ENCODE data around the gene OR10G6.
"Not testable (repeated sequence)": the region's sequence is repeated elsewhere in the genome, so short reads cannot be mapped to it uniquely, and the experiment has no call there.

The OR10G6 gene

GRCh38 chr11:123995119-123995518 is at the start of gene OR10G6:
TSS of gene OR10G6 (minus strand) at chr11:123995161. CDS start at chr11:123995161, 0 bp downstream.
- no peak for DNase-seq

GRCh38 chr11:124043420-124043819 is 48.5 kb upstream of the OR10G6 start:
- DNase-seq = no peak

- DNase-seq = no peak
Measured at GRCh38 chr11:124041254-124041653, 46.3 kb upstream of the OR10G6 start, which contains the start of gene OR10G7. TSS of gene OR10G7 (minus strand) at chr11:124041325. CDS start at chr11:124039001, 2,324 bp downstream.

- no peak for DNase-seq
Measured at GRCh38 chr11:124039557-124039956, 44.6 kb upstream of the OR10G6 start.

GRCh38 chr11:124036666-124037065 is 41.7 kb upstream of the OR10G6 start:
- DNase-seq = no peak

GRCh38 chr11:124026498-124026897 is 31.5 kb upstream of the OR10G6 start, which contains the start of gene OR10G8:
TSS of gene OR10G8 (plus strand) at chr11:124026798. CDS start at chr11:124029623, 2,825 bp downstream.
- DNase-seq = no peak

GRCh38 chr11:124015837-124016236 is 20.9 kb upstream of the OR10G6 start:
- DNase-seq = not testable (repeated sequence)

- no peak for DNase-seq
Measured at GRCh38 chr11:124012697-124013096, 17.7 kb upstream of the OR10G6 start, which contains the start of gene OR10G4. TSS of gene OR10G4 (plus strand) at chr11:124012997. CDS start at chr11:124015575, 2,578 bp downstream.

GRCh38 chr11:123979311-123979710 is 15.7 kb downstream of the OR10G6 start:
- DNase-seq = no peak

GRCh38 chr11:123977731-123978347 is 17.1 kb downstream of the OR10G6 start, which contains the start of gene OR10S1:
TSS of gene OR10S1 (minus strand) at chr11:123977781. CDS start at chr11:123977664, 117 bp downstream.
- DNase-seq = no peak

- DNase-seq = no peak
Measured at GRCh38 chr11:123976770-123977560, 18.0 kb downstream of the OR10G6 start.

- no peak for DNase-seq
Measured at GRCh38 chr11:123973816-123974215, 21.1 kb downstream of the OR10G6 start.

GRCh38 chr11:123956752-123957151 is 38.2 kb downstream of the OR10G6 start:
- no peak for DNase-seq

GRCh38 chr11:123945132-123945531 is 49.8 kb downstream of the OR10G6 start:
- DNase-seq = no peak

All from NCI-H2029 (cell line).